Left colon (tissue), 2 donors: ENCODE results near the gene CD52. TPM values are rescaled to one million over a fixed set of nuclear protein-coding genes. Genes with fewer than 3 reads are reported as not detected.
A peak's percentile ranks its signal among the peaks of the same experiment; 100 is the strongest.
"Not testable (repeated sequence)": the region's sequence is repeated elsewhere in the genome, so short reads cannot be mapped to it uniquely, and the experiment has no call there.

ENCODE experiments used
- ATAC-seq: fragments of 200-7000 bp; cut with Tn5 transposase; one replicate; pipeline ENCODE4 v1.9.1; 2020; ENCODE audit warnings: mild to moderate bottlenecking, moderate library complexity
- DNase-seq, 2 donors: peaks; one replicate each; pipeline ENCODE4 v3.0.0-alpha.2; 2020
- intact Hi-C, 2 donors: fragments of 100-400 bp; cut with DNase I in 1 of 2; cut with micrococcal nuclease in 1 of 2; formaldehyde crosslinking; loops; one replicate each; pipeline versions ENCODE4 v1.11.2 to v1.14.0; 2022; cut with DNase I, micrococcal nuclease
- total RNA-seq, 2 donors: library from RNA; stranded (reverse); fragmentation: NEBNext Ultra II Directional; extraction: Animal tissue kit (Norgen Biotek cat#: 25700); gene quantifications; one replicate each; pipeline ENCODE4 v1.2.1, GENCODE V29; 2021
- donor health status: DM: no; HTN: no; CAD: no.
- donor health status: DM: yes; HTN: yes; CAD: no.

Gene CD52
- total RNA-seq, 2 donors from 2014 or later: 5.7 to 12.9 TPM

DNA sequence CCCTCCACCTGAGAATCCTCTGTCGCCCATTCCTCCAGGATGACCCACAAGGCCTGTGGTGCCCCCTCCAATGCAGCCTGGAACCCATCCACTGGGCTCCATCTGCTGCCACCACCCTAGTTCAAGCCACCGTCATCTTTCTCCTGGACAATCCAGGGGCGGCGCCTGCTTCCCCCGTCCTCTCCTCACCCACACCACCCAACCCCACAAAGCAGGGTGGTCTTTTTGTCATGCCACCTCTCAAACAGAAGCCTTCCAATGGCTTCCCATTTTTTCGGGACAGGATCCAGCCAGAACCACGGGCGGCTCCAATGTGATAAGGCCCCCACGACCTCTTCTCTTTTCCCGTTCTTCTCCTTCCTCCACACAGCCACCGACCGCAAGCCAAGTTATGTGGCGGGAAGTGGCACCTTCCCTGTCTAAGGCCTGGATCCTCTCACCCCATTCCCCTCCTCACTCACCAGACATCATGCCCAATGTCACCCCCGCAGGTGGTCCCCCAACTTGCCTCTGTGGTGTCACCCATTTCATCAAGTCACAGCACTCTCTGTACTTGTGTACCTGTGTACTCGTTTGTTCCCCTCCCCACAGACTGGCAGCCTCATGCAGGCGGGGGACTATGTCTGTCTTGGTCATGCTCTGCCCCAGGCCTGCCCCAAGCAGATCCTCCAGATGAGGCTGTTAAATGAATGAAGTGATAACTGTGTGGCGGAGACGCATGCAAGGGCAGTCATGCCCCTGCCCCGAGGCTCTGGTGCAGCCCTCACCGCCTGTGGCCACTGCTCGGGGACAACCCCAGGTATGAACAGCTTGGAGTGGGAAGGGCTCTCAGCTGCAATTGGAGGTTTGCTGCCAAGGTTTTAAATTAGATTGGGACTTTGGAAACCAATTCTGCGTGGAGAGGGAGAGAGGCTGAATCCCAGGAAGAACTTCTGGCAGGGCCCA, 22.3 kb upstream of the CD52 start:
- intact Hi-C loops: no loop called here
- ATAC-seq (no peak), DNase-seq (no peak)

DNA sequence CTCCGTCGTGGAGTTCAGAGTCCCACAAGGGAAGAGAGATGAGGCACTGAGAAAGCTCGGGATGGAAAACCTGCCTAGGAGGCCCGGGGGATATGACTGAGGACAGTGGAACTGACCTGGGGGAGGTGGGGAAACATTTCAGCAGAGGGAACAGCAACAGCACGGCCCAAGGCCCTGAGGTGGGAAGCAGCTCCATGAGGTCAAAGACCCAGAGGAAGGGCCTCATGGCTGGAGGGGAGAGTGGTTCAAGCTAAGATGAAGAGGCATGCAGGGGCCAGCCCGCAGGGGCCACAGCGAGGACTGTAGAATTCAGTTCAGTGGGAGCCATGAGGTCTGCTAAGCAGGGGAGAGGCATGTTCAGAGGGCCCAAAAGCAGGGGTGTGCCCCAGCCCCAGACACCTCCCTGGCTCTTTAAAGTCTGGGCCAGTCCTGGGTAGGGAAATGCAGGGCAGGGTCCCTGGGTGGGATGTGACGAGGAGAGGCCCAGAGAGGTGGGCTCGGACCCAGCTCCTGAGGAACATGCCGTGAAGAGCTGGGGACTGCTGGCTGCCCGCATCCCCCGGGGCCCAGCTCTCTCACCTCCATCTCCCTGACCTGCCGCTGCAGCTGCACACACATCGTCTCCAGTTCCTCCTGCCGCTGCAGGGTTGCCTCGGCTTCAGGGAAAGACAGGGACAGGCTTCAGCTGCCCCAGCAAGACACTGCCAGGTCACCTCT, 21.3 kb upstream of the CD52 start:
- DNase-seq: no peak
- intact Hi-C loops: no loop called here
- ATAC-seq: no peak

DNA sequence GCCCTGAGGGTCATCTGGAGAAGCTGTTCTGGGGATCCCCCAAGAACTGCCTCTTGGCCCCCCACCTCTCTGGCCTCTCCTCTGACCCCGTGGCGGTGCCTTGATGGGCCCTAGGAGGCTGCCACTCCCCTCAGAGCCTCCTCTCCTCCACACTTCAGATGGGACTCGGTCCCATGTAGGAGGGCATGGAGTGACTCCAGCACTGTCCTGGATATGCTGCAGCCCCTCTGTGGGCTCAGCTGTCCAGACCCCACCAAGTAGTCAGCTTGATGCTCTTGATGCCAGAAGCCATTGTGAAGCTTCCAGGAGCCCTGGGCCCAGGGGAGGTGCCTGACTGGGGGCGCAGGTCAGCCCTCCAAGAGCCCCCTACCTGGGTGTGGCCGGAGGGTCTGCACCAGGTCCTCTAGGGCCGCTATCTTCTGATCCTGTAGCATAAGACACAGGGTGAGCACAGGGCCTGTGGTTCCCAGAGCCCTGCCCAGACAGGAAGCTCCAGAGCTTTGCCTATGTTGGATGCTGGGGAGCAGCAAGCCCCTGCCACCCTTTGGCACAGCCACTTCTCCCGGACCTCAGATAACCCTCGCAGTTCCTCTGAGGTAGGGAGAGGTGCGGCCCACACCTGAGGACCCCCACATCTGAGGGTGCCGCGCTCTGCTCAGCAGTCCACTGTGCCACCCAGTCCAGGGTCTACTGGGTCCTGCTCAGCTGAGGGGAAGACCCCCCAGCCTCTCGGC, 20.5 kb upstream of the CD52 start:
- no peak for ATAC-seq
- DNase-seq: no peak
- intact Hi-C loops: no loop called here

DNA sequence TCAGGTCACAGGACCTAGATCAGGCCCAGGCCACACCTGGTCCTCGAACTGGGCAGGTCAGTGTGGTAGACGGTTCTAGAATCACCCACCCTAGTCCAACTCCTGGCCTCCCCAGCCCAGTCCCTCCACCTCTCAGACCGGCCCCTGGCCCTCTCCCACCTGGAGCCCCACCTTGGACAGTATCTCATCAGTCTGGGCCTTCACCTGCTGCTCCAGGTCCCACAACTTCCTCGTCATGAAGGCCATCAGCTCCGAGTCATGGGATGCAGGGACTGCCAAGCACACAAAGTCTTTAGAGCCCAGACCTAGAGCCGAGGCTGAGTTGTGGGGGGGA, 20.0 kb upstream of the CD52 start:
- ATAC-seq (no peak), DNase-seq (no peak)
- intact Hi-C loops: no loop called here

DNA sequence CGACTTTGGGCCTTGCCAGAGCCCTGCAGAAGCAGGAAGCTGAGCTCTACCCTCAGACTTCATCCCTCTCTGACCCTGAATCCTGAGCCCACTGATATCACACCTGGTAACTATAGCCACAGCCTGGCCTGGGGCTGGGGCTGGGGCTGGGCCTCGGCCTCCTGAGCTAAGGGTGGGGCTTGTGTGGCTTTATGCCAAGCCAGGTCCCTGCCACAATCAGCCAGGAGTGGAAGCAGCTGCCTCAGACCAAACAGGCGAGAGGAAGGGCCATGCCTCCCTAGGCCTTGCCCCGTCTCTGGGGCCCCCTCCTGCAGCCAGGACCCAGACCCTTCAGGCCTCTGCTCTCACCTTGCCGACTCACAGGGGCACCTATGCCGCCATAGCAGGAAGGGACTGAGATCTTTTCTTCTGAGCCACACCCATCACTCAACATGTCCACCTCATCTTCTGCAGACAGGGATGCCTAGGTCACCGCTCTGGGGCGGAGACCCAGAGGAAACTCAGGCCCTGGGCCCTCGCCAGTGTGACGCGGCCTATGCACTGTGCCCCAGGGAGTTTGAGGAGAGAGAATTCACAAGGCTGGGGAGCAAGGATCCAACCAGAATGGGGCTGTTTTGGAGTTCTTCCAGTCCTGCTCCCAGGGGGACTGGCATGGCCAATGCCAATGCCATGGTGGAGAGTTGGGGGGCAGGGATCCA, 17.0 kb upstream of the CD52 start:
- DNase-seq (no peak), ATAC-seq (no peak)
- intact Hi-C loops: no loop called here

DNA sequence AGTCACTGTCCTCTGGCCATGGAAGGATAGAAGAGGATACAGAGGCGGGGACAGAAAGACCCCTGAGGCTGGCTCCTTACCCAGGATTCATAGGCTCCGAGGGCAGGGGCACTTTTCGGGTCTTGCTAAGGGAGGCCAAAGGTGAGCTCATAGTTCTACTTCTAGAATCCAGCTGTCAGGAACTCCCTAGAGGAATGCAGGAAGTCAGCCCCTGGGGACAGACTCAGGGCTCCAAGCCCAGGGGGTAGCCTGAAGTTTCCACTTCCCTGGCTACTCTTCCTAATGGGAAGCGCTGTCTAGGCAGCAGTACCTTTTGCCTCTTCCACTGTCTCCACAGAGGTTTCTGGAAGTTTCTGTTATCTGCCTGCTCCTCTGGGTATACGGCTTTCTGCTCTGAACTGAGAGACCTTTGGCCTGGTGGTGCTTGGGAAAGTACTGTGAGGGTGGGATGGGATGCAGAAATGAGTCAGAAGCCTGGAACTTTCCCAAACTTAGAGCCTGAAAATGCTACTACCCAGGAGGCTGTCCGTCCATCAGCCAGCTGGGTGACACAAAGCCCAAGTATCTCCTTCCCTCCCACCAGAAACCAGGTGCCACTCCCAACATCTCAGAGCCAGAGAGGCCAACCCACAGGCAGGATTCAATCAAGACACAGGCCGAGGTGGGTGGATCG, 14.9 kb upstream of the CD52 start:
- intact Hi-C loops: no loop called here
- no peak for DNase-seq
- ATAC-seq: no peak

DNA sequence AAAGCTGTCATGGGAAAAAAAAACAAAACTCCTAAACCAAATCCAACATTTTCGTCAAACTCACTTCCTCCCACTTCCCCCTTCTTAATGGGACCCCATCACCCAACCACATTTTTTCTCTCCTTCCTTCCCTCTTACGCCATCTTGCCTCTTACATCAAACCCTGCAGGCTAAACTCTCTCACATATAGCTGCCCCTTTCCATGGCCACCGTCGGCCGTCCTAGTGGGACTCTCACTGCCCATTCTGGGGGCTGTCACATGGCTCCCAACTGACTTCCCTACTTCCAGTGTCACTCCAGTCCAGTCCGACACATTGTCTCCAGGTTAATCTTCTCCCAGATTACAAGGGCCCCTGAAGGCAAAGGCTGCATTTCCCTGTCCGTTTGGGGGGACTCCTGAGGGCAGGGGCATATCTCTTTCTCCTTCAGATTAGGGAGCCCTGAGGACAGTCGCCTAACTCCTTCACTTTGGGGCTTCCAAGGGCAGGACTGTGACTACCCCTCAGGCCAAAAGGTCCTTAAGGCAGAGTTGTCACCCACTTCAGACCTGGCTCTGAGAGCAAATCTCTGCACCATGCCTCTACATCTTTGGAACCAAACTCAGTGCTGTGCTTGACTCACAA, 12.0 kb upstream of the CD52 start:
- intact Hi-C loops: no loop called here
- peak; percentile 2 for ATAC-seq
- DNase-seq: no peak

DNA sequence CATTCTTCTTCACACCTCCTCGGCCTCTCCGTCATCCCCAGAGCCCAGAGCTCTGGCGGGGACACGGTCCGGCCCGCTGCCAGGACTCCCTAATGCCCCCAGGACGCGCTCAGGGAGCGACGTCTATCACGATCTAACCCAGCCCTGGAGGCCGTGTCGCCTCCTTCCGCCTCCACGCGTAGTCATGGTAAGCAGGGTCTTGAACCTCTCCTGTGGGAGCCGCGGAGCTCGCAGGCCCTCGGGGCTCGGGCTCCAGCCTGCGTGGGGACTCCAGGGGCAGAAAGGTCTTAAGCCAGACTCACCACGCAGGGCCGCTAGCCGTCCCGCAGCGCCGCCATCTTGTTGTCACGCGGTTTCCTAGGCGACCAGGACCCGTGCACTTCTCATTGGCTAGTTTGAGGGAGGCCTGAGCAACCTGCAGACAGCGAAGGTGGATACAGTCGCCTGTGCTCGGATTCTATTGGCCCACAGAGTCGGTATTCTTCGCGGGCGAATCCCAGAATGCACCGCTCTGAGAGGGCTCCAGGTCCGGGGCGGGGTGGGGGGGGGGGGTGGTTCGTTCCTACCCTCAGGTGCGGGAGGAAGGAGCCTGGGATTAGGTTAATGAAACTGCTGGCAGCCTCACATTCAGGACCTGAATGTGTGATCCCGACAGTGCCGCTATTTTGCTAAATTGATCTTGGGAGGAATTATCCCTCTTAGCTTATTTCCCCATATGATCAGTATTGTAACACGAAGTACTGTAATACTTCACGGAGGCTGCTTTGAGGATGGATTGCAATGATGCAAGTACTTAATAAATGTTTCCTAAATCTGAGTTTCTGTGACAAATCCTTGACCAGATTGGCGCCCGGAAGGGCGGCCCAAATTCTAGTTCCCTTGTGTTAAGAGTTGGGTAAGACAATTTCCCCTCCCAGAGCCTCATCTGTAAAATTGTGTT, 11.2 kb upstream of the CD52 start, which contains the start of gene UBXN11:
Gene UBXN11, minus strand, starts transcription at position 347 of the 940 bp plus-strand sequence. CDS start 3,753 bp downstream, outside the sequence.
- intact Hi-C loops: no loop called here
- DNase-seq: peak; percentile 95 to 96
- peak; percentile 100 for ATAC-seq

DNA sequence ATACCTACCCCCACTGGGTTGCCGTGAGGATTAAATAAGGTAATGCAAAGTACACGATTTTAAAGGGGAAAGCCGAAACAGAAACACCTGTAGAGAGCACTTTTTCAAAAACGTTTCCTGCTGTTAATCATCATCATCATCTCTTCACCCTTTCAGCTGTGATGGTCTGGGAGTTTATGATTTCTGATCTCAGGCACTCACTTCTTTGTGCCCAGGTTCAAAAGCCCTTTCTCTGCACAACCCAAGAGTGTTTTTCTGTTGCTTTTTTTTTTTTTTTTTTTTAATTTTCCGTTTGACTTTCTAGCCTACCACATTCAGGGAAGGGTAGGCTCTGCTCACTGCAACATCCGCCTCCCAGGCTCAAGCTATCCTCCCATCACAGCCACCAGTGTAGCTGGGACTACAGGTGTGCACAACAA, 10.4 kb upstream of the CD52 start:
- DNase-seq (no peak), ATAC-seq (no peak)
- intact Hi-C loops: no loop called here

DNA sequence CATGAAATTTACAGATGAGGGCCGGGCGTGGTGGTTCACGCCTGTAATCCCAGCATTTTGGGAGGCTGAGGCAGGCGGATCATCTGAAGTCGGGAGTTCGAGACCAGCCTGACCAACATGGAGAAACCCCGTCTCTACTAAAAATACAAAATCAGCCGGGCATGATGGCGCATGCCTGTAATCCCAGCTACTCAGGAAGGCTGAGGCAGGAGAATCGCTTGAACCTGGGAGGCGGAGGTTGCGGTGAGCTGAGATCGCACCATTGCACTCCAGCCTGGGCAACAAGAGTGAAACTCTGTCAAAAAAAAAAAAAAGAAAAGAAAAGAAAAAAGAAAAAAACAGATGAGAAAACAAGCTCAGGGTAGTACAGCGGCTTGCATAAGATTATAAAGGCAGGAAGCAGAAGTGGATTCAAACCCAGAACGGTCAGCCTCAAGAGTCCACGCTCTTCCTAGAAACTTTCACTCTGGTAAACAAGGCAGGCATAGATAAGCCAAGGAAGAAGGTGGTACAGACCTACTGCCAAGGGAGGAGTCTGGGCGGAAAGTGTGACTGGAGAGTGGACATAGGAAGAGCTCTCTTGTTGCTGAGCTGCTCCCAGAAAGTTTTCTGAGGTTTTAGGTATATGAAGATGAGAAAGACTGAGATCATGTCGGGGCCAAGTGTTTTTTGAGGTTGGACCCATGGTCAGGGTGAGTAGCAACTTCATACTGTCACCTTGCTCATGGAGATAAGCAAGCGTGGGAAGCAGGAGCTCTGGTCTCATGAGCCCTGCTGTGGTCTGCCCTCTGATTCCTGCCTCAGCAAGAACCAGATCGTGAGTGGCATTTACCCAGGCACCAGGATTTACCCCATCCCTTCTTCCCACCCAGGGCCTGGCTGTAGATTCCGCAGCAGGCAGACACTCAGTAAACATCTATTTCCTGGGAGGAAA, 9.5 kb upstream of the CD52 start:
- intact Hi-C loops, DNase-seq, ATAC-seq: not testable (repeated sequence)

DNA sequence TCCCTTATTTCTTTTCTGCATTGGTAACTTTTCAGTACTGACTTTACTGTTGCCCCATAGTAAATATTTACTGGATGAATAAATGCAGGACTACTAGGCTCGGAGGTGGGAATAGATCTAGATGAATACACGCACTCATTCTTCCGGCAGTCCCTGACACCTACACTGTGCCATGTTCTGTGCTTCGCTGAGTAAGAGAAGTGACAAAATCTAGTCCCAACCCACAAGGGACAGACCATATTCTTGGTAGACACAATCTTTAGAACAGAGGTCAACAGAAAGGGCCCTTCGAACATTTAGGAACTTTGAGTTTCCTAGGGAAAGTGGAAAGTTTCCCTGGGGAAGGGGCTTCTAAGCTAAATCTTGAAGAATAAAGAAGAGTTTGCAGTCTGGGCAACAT, 3.3 kb upstream of the CD52 start:
- intact Hi-C loops: no loop called here
- DNase-seq: no peak
- no peak for ATAC-seq

DNA sequence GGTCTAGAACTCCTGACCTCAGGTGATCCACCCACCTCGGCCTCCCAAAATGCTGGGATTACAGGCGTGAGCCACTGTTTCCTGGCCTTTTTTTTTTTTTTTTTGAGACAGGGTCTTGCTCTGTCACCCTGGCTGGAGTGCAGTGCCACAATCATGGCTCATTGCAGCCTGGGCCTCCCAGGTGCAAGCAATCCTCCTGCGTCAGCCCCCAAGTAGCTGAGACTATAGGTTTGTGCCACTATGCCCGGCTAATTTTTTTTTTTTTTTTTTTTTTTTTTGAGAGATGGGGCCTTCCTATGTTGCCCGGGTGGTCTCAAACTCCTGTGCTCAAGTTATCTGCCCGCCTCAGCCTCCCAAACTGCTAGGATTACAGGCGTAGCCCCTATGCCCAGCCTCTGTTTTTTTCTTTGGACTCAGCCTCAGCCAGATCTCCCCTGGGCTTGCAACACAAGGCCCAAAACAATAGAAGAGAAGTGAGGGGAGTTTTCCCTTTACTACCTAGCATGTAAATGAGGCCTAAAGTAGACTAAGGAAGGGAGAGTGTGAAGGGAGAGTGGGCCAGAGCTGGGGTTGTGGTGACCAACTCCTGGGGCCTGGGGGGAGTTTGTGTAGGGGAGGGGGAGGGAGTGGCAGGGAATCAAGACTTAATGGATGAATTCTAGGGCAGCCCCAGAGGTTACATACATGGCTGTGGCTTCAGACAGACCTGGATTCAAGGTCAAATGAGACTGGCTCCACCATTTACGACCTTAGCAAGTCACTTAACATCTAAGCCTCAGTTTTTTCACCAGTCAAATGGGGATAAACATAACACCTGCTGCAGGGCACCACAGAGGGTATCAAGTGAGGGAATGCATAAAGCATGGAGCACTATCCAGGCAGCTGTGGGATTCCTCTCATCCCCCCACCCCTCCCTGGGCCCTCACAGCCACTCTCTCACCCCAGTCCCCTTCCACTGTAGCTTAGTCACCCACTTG, 1.6 kb upstream of the CD52 start:
- ATAC-seq (no peak), DNase-seq (no peak)
- intact Hi-C loops: no loop called here

DNA sequence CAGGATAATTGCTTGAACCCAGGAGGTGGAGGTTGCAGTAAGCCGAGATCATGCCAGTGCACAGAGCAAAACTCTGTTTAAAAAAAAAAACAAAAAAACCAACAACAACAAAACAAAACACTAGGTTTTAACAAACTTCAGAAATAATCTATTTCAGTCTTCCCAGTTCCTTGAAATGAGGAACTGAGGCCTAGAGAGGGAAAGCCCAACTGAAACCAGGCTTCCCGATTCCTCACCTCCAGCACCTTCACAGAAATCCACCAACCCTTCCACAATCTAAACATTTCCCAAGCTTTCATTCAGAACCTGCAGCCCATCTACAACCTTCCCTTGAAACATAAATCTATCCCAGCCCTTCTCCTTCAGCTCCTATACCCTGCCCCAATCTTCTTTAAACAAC, 612 bp upstream of the CD52 start:
- DNase-seq: no peak
- no peak for ATAC-seq
- intact Hi-C loops: no loop called here

DNA sequence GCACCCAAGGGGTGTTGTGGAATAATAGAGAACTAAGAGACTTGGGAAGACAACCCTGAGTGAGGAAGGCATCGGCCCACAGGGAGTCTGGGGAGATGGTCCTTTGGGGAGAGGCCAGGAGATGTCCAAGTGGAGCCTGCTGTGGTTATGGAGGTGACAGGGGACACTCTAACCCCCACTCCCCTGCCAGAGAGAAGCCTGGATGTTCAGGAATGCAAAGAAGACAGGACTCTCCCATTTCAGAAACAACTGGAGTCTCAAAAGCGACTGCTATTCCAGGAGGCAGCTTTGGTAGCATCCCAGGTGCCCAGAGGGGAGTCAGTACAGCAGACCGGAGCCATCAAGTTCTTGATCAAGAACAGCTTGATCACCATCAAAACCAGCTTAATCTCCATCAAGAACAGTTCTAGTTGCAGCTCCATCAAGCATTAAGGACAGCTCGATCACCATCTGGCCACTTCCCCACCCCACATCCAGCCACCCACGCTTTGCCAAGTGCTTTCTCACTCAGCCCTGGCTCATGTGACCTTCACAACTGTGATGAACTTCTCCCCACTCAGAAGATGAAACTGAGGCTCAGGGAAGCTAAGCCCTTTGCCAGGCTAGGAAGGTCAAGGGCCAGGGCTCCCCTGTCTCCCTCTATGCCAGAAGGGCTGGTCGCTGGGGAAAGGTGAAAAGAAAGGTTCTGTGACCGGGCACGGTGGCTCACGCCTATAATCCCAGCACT, 743 bp downstream of the CD52 start:
- ATAC-seq: no peak
- intact Hi-C loops: no loop called here
- DNase-seq: peak; percentile 38 to 51
